ENCODE results near the gene BPIFB6.

- TF ChIP-seq CTCF (IDR thresholded peaks at IDR 0.05) (no peak), POLR2AphosphoS5 (IDR thresholded peaks at IDR 0.05) (no peak), POLR2A (IDR thresholded peaks at IDR 0.05) (no peak), EP300 (IDR thresholded peaks at IDR 0.05) (no peak)
Measured at GRCh38 chr20:33034115-33034514, 2.7 kb downstream of the BPIFB6 start.

Measured in sigmoid colon (tissue), 4 donors.